Mucosa of descending colon (tissue), 3 donors: ENCODE data around the gene SMARCD1. TPM values are rescaled to one million over a fixed set of nuclear protein-coding genes. Genes with fewer than 3 reads are reported as not detected.

Experiments
- ATAC-seq: fragments of 200-7000 bp; cut with Tn5 transposase; one replicate; pipeline ENCODE4 v1.9.1; 2020; ENCODE audit warnings: mild to moderate bottlenecking, moderate library complexity
- DNase-seq, 3 donors: peaks; one replicate each; pipeline ENCODE4 v3.0.0-alpha.2; 2020
- H3K36me3 ChIP-seq: fragments of 200-600 bp; one replicate; pipeline ENCODE4 v1.8.0; 2021; ENCODE audit warnings: low read depth, mild to moderate bottlenecking
- H3K4me1 ChIP-seq: fragments of 200-600 bp; one replicate; pipeline ENCODE4 v1.8.0; 2021; ENCODE audit warnings: low read depth, mild to moderate bottlenecking
- H3K4me3 ChIP-seq: fragments of 200-600 bp; one replicate; pipeline ENCODE4 v1.8.0; 2021; ENCODE audit warnings: mild to moderate bottlenecking
- H3K9me3 ChIP-seq: fragments of 200-600 bp; one replicate; pipeline ENCODE4 v1.8.0; 2021; ENCODE audit warnings: mild to moderate bottlenecking
- CTCF ChIP-seq: fragments of 200-600 bp; IDR thresholded peaks from one replicate; pipeline ENCODE4 v1.8.0; 2022; ENCODE audit warnings: antibody characterized with exemption, mild to moderate bottlenecking
- intact Hi-C, 2 donors: fragments of 100-400 bp; cut with DNase I in 1 of 2; cut with micrococcal nuclease in 1 of 2; formaldehyde crosslinking; loops; one replicate each; pipeline versions ENCODE4 v1.11.0 to v1.11.1; 2022; cut with DNase I, micrococcal nuclease
- total RNA-seq, 3 donors: library from RNA; stranded (reverse); fragmentation: NEBNext Ultra II Directional in 2 of 3; extraction: Animal tissue kit (Norgen Biotek cat#: 25700) in 2 of 3; gene quantifications; one replicate each; pipeline versions ENCODE4 v1.2.1 to v1.2.4, GENCODE V29; 2021 to 2023
- donor health status: DM: no; HTN: no; CAD: no; lungs with moderate emphysema.
- donor health status: DM: no; HTN: no; CAD: no.
- donor health status: DM: no; HTN: yes; CAD: no.

Gene SMARCD1
- total RNA-seq, 3 donors from 2014 or later: 34.2 to 44.9 (median 38.9) TPM

GRCh38 chr12:50049254-50050118 lies 35.7 kb upstream of the SMARCD1 start:
- Histone ChIP-seq H3K4me3 (no peak overlapping the region), H3K36me3 (no peaks in the 10 kb centered on the region), H3K4me1 (no peaks in the 10 kb centered on the region), H3K9me3 (no peaks in the 10 kb centered on the region)
- ATAC-seq: no peak
- no peak for TF ChIP-seq CTCF
- intact Hi-C loops: loop anchor here in 1 of 2 donors (10.0 kb wide), 1 partner anchor 85 kb away; the partner anchor contains the start of gene AQP5
- no peak for DNase-seq

GRCh38 chr12:50050119-50050385 lies 35.1 kb upstream of the SMARCD1 start:
- Histone ChIP-seq H3K4me3 (no peak overlapping the region), H3K36me3 (no peaks in the 10 kb centered on the region), H3K9me3 (no peaks in the 10 kb centered on the region), H3K4me1 (no peaks in the 10 kb centered on the region)
- intact Hi-C loops: loop anchor here in 1 of 2 donors (10.0 kb wide), 1 partner anchor 85 kb away; the partner anchor contains the start of gene AQP5
- ATAC-seq (no peak), DNase-seq (peak in 1 of 3 donors; percentile 10)
- no peak for TF ChIP-seq CTCF

- peak; percentile 75 for ATAC-seq
- no peaks in the 10 kb centered on the region for H3K4me1 ChIP-seq
- no peak overlapping the region for H3K4me3 ChIP-seq
- no peak for TF ChIP-seq CTCF
- no peaks in the 10 kb centered on the region for H3K36me3 ChIP-seq
- intact Hi-C loops: loop anchor here in 1 of 2 donors (10.0 kb wide), 1 partner anchor 86 kb away; the partner anchor contains the start of gene AQP5
- peak in 2 of 3 donors; percentile 41 to 64 for DNase-seq
- no peaks in the 10 kb centered on the region for H3K9me3 ChIP-seq
Observed at GRCh38 chr12:50050410-50051098, 34.6 kb upstream of the SMARCD1 start.

GRCh38 chr12:50051101-50051806 lies 33.9 kb upstream of the SMARCD1 start:
- peaks cover 6% of the 10 kb centered on the region for H3K4me1 ChIP-seq
- ATAC-seq (peak; percentile 10), DNase-seq (peak in 1 of 3 donors; percentile 20)
- H3K4me3 ChIP-seq: no peak overlapping the region
- H3K9me3 ChIP-seq: no peaks in the 10 kb centered on the region
- no peak for TF ChIP-seq CTCF
- intact Hi-C loops: loop anchor here in 1 of 2 donors (10.0 kb wide), 1 partner anchor 86 kb away; the partner anchor contains the start of gene AQP5
- H3K36me3 ChIP-seq: no peaks in the 10 kb centered on the region

GRCh38 chr12:50052544-50052943 lies 32.6 kb upstream of the SMARCD1 start:
- DNase-seq (no peak), ATAC-seq (no peak)
- Histone ChIP-seq H3K4me3 (no peak overlapping the region), H3K4me1 (peaks cover 15% of the 10 kb centered on the region), H3K9me3 (no peaks in the 10 kb centered on the region), H3K36me3 (no peaks in the 10 kb centered on the region)
- intact Hi-C loops: loop anchor here in 1 of 2 donors (10.0 kb wide), 1 partner anchor 88 kb away; the partner anchor contains the start of gene AQP5
- no peak for TF ChIP-seq CTCF
